ENCODE data around the gene SPATC1L.

DNA sequence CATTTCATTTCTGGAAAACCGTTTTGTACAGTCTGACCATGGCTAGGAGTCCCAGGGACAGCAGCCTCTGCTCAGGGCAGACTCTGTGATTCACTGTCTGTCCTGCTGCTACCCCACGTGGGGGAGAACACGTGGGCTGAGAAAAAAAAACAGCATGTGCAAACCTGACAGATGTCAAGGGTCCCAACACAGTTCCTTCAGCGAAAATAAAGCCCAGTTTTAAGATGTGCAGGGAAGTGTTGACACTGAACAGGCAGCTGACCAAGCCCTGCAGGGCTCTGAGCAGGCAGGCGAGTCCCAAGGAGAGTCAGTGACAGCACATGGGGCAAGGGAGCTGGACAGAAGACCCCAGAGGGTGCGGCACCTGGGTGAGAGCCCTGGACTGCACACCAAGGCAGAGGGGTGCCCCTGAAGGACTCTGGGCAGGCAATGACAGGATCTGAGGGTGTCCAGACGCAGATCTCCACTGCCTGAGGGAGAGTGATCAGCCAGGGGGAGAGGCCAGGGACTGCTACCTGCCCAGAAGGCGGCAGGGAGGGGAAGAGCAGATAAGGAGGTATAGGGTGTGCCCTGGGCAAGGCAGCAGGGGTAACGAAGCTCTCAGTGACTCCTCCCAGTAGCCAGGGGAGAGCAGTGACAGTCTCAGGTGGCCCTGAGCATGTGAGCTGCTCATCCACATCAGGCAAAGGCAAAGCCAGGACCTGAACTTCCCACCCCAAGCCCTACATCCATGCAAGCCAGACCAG lies 5.1 kb upstream of the SPATC1L start:
- TF ChIP-seq, protein P1, sequence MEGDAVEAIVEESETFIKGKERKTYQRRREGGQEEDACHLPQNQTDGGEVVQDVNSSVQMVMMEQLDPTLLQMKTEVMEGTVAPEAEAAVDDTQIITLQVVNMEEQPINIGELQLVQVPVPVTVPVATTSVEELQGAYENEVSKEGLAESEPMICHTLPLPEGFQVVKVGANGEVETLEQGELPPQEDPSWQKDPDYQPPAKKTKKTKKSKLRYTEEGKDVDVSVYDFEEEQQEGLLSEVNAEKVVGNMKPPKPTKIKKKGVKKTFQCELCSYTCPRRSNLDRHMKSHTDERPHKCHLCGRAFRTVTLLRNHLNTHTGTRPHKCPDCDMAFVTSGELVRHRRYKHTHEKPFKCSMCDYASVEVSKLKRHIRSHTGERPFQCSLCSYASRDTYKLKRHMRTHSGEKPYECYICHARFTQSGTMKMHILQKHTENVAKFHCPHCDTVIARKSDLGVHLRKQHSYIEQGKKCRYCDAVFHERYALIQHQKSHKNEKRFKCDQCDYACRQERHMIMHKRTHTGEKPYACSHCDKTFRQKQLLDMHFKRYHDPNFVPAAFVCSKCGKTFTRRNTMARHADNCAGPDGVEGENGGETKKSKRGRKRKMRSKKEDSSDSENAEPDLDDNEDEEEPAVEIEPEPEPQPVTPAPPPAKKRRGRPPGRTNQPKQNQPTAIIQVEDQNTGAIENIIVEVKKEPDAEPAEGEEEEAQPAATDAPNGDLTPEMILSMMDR (conservative IDR thresholded peaks at IDR 0.05; ENCODE audit: low read length) = no peak
- no peak for TF ChIP-seq EZH2phosphoT487 (IDR thresholded peaks at IDR 0.05; ENCODE audit: borderline replicate concordance, low read depth, low read length)

Measured in OCI-LY7 (cell line).